IMR-90 (cell line): ENCODE data around the gene UBN1.

Experiments
- BHLHE40 ChIP-seq: fragments of 150-350 bp; IDR thresholded peaks from 2 replicates; pipeline ENCODE4 v1.6.1; 2016; ENCODE audit warnings: mild to moderate bottlenecking, low read depth, low read length
- CEBPB ChIP-seq: IDR thresholded peaks from 2 replicates; pipeline ENCODE4 v1.6.1; 2012; ENCODE audit warnings: low read depth, low read length, improper control_type of control experiment
- CHD1 ChIP-seq: IDR thresholded peaks from 2 replicates; pipeline ENCODE4 v1.6.1; 2012; ENCODE audit warnings: low read depth, low read length, improper control_type of control experiment
- CTCF ChIP-seq: conservative IDR thresholded peaks from 2 replicates; pipeline ENCODE4 v1.5.1; 2012; ENCODE audit warnings: mild to moderate bottlenecking, low read depth, low read length, improper control_type of control experiment
- FOS ChIP-seq: fragments of 150-350 bp; IDR thresholded peaks from 2 replicates; pipeline ENCODE4 v1.6.1; 2016; ENCODE audit warnings: low read depth, low read length
- MAFK ChIP-seq: IDR thresholded peaks from 2 replicates; pipeline ENCODE4 v1.6.1; 2012; ENCODE audit warnings: low read depth, low read length, improper control_type of control experiment
- POLR2A ChIP-seq: IDR thresholded peaks from 2 replicates; pipeline ENCODE4 v1.6.1; 2012; ENCODE audit warnings: mild to moderate bottlenecking, low read depth, low read length
- RFX5 ChIP-seq: IDR thresholded peaks from 2 replicates; pipeline ENCODE4 v1.8.0; 2012; ENCODE audit warnings: low read depth, mild to moderate bottlenecking, low read length, moderate library complexity
- SMC3 ChIP-seq: fragments of 150-350 bp; IDR thresholded peaks from 2 replicates; pipeline ENCODE4 v1.6.1; 2016; ENCODE audit warnings: low read depth, mild to moderate bottlenecking, antibody characterized with exemption, low read length, moderate library complexity
- USF2 ChIP-seq: fragments of 150-350 bp; IDR thresholded peaks from 2 replicates; pipeline ENCODE4 v1.6.1; 2017; ENCODE audit warnings: mild to moderate bottlenecking, antibody characterized with exemption, low read length, low read depth

GRCh38 chr16:4917117-4917516 is 69.8 kb downstream of the UBN1 start:
- TF ChIP-seq BHLHE40 (no peak), MAFK (no peak), CTCF (no peak), POLR2A (no peak), FOS (peak; percentile 59), CHD1 (no peak), SMC3 (no peak), RFX5 (no peak), USF2 (no peak), CEBPB (no peak)
